T-helper 1 cell (primary cell): ENCODE data around the gene ERICH4.
"Not testable (repeated sequence)": the region's sequence is repeated elsewhere in the genome, so short reads cannot be mapped to it uniquely, and the experiment has no call there.

Experiments
- DNase-seq, 5 donors: peaks; one replicate each; pipeline ENCODE4 v3.0.0-alpha.2; 2012 to 2020
- total RNA-seq, 4 donors: gene quantifications; one replicate each; lab custom pipeline; 2026; lab: John Stamatoyannopoulos, UW

Gene ERICH4
- 0 to 0.12 (median 0.04) reads per million in 4 donors for total RNA-seq

DNA sequence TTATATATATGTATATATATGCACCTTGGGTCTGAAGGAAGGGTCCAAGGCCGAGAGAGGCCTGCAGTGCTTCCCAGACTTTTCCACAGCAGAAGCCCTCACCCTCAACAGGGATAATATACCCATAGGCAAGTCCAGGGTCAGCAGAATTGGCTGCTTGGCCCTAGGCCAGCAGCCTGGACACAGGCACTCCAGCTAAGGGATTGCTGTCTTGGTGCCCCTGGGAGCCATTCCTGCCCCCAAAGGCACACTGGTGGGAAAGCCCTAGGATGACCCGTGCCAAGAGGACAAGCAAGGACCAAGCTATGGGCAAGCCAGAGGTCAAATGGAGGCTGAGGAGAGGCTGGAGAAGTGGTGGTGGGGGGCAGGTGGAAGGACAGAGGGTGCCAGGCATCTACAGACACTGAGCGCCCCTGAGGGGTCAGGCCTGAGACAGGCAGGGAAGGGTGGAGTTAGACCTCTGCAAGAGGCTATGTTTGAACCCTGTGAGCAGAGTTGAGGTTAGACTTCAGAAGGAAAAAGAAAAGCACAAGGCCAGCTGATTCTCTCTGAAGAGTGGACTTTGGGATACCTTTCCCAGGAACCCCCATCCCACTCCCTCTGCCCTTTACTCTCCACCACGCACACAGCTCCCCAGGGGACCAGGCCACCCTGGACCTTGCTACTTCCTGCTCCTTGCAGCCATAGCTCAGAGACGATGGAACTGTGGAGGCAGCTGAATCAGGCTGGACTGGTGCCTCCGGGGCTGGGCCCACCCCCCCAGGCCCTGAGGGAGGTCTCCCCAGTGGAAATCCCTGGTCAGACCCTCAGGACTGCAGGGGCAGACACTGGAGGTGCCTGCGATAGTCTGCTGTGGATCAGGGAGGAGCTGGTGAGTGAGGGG is at the start of gene ERICH4:
ERICH4 (plus strand) TSS at position 684 of the 883 bp plus-strand sequence; CDS start at position 698, 14 bp downstream.
- no peak for DNase-seq

DNA sequence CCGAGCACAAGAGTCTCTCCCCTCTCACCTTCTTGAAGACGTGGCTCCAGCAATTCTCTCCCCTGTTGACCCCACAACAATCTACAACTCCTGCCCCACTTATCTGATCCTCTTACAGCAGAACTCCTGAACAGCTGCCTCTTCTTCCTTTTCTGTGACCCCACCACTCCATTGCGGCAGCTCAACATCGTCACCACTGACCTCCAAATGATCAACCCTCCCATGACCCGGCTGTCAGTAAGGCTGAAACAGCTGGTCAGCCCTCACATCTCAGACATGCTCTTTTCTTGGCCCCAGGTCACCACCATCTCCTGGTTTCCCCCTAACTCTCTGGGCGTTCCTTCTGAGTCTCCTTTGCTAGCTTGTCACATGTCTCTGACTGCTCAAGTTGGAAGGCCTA is 47.6 kb upstream of the ERICH4 start:
- DNase-seq: no peak

- peak; percentile 99 to 100 (median 99) for DNase-seq
Measured at GRCh38 chr19:41397086-41398049, 45.6 kb upstream of the ERICH4 start, which contains the start of the genes BCKDHA and EXOSC5. Gene BCKDHA, plus strand, starts transcription at chr19:41397818. Its CDS starts 10 bp downstream, at chr19:41397828. Gene EXOSC5, minus strand, starts transcription at chr19:41397359. Its CDS starts 31 bp downstream, at chr19:41397328.

- DNase-seq: no peak
Measured at GRCh38 chr19:41398050-41398418, 44.9 kb upstream of the ERICH4 start.

DNA sequence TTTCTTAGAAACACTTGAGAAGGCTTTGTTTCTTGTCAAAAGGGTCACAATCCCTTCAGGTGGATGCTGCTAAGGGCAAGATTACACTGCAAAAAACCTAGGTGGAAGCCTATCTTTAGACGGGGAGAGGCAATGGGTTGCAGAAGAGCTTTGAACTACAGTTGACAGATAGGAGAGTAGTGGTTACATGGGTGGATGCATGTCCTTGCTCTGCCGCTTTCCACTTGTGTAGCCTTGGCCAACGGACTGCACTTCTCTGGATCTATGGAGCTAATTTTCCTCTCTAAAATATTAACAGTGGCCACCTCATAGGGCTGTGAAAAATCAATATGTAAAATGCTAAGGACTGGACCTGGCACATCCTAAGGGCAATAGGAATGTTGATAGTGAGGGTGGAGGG is 44.4 kb upstream of the ERICH4 start:
- no peak for DNase-seq

DNA sequence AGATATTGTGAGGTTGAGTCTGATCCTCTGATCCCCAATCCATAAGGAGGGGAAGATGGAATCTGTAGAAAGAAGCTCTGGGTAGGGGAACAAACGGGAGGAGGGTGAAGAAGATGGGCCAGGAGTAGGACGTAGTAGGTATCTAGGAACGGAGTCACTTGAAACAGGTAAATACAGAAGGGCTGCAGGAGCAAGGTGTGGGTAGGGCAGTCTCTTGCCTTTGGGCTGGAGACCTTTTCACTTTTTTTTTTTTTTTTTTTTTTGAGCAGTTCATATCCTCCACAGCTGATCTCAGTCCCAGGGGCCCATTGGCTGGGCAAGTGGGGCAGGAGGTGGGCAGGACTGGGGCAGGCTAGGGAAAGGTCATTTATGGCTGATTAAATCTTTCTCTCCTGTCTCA is 43.9 kb upstream of the ERICH4 start:
- DNase-seq: no peak

DNA sequence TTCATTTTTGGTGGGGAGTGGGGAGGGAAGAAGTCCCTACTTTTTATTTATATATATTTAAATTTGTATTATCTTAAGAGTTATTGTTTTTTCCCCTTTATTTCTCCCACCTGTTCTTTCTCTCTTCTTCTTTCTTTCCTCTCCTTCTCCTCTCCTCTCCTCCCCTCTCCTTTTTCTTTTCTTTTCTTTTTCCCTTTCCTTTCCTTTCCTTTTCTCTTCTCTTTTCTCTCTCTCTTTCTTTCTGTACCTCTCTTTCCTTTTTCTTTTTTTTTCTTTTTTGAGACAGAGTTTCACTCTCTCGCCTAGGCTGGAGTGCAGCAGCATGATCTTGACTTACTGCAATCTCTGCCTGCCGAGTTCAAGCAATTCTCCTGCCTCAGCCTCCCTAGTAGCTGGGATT is 43.4 kb upstream of the ERICH4 start:
- DNase-seq: no peak

DNA sequence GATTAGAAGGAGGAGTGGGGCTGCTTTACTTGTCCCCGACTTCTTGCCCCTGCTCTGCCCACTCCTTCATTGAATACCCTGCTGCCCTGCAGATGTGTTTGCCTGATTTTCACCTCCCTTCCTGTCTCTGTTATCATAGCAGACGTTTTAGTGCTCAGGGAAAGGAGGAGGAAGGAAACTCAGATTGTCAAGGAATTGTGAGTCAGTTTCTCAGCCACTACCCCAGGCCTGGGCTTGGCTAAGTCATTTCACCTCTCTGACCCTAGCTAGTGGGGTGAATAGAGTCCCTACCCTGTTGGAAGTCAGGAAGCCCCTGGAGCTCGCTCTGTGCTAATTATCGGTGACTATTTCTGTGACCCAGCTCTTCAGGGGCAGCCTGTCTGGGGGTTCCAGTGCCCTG is 41.5 kb upstream of the ERICH4 start:
- DNase-seq: no peak

- no peak for DNase-seq
Measured at GRCh38 chr19:41402010-41402409, 40.9 kb upstream of the ERICH4 start.

DNA sequence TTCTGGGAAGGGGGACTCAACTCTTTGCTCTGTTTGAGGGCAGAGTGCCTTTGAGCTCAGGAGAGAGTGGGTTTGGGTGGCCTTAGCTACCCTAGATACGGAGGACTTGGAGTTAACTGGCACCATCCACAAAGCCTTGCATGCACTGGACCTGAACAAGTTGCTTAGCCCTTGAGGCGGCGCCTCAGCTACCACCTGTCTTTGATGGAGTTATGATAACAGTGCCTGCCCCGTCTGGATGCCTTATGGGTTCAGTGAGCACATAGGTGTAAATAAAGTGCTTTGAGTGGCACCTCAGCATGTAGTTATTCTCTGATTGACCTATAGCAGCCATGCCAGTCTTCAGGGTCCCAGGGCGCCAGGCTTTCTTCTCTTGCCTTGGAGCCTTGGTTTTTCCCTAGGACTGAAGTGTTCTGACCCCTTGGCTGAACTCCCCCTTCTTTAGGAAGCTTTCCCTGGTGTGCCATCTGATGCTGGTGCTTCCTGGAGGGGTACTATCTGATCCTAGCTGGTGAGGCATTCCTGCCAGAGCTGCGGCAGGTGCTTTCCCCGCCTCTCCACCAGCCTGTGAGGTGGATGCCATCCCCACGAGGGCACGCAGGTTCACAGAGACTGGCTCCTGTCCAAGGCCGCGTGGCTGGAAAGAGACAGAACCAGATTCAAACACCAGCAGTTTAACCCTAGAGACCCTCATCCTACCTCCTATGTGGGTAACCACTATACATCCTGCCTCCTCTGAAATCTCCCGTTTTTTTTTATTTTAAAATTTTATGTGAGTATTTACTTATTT is 39.6 kb upstream of the ERICH4 start:
- no peak for DNase-seq

DNA sequence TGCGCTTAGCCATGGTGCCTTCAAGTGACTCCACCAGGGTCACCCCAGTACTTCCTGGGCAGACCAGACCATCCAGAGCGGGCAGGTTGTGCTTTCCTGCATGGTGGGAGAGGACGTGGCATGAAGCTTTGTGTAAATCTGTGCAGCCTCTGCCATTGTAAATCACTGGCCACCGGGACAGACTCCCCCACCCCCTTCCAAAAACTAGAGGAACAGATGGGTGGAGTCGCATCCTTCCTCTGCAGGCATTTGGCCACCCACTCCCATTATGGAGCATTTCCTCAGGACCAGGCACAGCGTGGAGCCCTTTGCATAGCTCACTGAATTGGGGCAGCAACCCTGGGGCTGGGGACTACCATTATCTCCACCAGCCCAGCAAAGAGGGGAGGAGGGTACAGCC is 37.2 kb upstream of the ERICH4 start:
- DNase-seq: no peak

- DNase-seq: no peak
Measured at GRCh38 chr19:41407271-41407670, 35.7 kb upstream of the ERICH4 start.

DNA sequence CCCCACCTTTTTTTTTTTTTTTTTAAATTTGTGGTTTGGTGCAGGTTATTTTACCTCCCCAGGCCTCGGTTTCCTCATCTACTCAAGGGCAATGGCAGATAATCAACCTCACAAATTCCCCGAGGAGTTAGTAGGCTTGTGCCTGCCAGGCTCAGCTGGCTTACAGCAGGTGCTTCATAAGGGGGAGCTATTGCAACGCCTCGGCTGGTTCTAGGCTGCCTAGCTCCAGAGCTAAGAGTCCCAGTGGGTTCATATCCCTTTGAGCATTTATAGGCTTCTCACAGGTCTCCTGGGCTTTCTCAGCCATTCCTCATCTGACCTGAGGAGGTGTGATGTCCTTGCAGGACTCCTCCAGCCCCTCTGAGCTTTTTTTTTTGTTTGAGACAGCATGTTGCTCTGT is 34.7 kb upstream of the ERICH4 start:
- no peak for DNase-seq

DNA sequence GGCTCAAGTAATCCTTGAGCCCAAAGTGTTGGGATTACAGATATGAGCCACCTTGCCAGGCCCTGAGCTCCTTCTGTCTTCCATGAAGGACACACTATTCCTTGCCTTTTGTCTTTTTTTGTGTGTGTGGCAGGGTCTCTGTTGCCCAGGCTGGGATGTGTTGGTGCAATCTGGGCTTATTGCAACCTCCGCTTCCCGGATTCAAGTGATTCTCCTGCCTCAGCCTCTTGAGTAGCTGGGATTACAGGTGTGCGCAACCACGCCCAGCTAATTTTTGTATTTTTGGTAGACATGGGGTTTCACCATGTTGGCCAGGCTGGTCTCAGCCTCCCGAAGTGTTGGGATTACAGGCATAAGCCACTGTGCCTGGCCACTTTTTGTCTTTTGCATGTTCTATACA is 34.1 kb upstream of the ERICH4 start:
- DNase-seq: not testable (repeated sequence)

GRCh38 chr19:41409288-41409687 is 33.7 kb upstream of the ERICH4 start:
- DNase-seq: no peak

GRCh38 chr19:41410336-41411054 is 32.5 kb upstream of the ERICH4 start:
- no peak for DNase-seq

DNA sequence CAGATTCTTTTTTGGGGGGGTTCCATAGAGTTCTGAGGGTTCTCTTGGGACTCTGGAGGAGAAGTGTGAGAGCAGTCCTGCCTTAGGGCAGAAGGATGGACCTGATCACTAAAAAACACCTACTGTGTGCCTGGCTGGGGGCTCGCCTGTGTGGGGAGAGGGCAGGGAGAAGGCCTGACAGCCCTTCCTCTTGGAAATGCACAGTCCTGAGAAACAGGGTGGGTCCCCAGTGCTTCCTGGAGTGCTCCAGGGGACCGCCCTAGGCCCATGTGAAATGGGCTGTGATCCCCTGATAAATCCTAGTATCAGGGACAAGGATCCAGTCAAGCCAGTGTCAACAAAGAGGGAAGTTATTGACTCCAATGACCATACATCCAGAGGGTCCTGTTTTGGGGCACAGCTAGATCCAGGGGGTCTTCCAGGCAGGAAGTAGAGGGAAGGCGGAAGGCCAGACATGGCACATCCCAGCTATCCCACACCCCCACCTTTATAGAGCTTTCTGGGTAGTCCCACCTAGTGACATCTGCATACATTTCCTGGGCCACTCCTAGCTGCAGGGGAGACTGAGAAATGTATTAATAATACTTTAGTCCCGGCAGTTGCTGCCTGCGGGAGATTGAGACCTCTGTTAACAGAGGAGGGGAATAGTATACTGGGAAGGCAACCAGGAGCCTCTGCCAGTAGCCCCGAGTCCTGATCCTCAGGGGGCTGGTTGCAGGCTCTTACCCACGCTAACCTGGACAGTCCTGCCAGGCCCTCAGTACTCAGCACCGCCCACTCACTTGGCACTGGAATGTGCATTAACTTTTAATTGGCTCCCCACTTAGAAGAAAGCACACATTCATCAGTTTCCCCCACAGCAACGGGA is 31.6 kb upstream of the ERICH4 start:
- DNase-seq: no peak

DNA sequence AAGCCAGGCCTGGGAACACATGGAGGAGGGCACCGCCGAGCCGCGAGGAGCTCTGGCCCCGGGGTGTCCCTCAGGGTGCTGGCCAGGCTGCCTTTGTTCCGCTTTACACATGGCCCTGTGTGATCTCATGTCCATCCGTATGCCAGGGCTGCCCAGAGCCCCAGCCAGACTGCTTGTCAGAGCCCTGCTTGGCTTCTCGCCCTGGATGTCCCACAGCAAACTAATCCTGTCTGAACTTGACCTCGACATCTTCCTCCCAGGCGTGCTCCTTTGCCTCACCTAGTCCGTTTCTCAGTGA is 31.0 kb upstream of the ERICH4 start:
- DNase-seq: no peak

DNA sequence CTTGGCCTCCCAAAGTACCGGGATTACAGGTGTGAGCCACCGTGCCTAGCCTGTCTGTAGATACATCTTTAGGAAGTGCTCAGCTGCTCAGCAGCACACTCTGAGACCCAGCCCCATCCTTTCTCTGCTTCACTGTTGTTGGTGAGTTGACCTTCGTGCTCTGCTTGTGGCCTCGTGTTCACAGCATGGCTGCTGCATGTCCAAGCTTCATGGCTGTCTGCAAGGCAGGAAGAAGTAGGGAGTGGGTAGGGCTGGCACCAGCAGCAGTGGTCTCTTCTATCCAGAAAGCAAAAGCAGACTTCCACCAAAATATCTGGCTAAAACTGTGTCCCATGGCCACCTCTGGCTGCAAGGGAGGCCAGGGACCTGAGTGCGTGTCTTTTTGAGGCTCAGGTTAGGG is 30.0 kb upstream of the ERICH4 start:
- DNase-seq: no peak

DNA sequence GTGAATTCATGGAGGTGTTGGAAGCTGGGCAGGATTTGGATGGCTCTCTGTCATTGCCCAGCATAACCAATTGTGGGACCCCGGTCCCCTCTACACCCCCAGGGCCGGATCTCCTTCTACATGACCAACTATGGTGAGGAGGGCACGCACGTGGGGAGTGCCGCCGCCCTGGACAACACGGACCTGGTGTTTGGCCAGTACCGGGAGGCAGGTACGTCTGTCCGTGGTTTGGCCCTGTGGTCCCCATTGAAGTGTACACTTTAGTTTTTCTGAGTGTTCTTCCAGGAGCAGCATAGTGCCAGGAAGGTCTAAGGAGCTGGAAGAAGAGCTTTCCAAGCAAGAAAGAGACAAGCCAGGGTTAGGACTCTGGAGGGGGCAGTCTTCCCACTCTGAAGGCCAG is 29.0 kb upstream of the ERICH4 start:
- no peak for DNase-seq

DNA sequence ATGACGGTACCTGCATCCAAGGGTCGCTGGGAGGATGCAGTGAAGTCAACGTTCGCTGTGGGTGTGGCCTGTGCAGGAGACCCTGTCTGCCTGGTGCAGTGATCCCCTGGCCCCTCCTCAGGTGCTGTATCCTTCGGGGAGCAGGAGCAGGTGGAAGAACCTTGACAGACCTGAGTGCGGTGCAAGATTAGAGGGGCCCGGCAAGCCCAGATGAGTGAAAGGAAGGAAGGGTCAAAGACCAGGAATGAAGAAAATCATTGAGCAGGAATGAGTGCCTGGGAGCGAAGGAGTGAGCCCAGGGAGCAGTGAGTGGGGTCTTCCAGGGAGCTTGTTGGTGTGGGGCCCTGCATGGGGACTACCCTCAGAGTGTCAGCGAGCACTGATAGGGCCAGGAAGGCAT is 28.5 kb upstream of the ERICH4 start:
- DNase-seq: no peak
